GM20000 (cell line): ENCODE results near the gene VGLL4.

Source experiments
- DNase-seq: peaks from one replicate; pipeline ENCODE4 v3.0.0; 2012; ENCODE audit warnings: low spot score
- CTCF ChIP-seq: IDR thresholded peaks from 2 replicates; pipeline ENCODE4 v1.5.1; 2012; ENCODE audit warnings: mild to moderate bottlenecking, control low read depth; ENCODE audit errors: extremely low read depth, missing control alignments

VGLL4 gene

GRCh38 chr3:11566916-11567315 is 76.8 kb downstream of the VGLL4 start:
- DNase-seq: peak; percentile 9

DNA sequence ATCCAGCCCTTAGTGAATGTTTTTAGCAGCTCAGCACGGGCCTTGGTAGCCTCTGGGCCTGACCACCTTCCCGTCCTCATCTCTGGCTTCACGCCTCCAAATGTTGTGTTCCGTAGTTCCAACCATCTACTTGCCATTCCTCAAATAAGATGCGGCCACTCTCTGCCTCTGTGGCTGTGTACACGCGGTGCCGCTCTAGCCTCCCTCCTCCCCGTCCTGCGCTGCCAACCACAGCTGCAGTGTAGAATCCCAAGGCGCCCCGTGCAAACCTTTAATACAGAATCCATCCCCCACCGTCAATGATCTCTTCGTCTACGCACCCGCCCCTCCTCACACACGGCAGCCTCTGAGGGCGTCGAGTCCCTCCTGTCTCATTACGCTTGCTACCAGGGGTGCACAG is 77.2 kb downstream of the VGLL4 start:
- no peak for TF ChIP-seq CTCF

More at GRCh38 chr3:11566916-11567315, 76.8 kb downstream of the VGLL4 start:
- TF ChIP-seq CTCF: no peak

DNA sequence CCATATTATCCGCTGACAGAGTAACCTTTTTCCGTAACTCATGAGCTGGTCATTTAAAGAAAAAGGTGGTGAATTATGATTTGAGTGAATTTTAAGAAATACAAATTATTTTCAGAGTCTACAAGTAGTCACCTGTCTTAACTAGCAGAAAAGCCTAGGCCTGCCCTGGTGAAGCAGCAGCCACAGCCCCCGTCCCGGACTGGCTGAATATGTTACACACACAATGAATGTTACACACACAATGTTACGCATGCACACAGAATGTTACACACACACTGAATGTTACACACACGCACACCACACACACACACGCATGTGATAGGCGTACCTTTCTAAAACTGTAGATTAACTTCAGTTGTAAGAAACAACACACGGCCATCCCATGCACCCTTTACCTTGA is 77.8 kb downstream of the VGLL4 start:
- TF ChIP-seq CTCF: no peak
- DNase-seq: no peak

More for the DNA sequence above, 77.2 kb downstream of the VGLL4 start:
- DNase-seq: no peak

GRCh38 chr3:11565492-11565891 is 78.2 kb downstream of the VGLL4 start:
- peak; percentile 15 for DNase-seq
- no peak for TF ChIP-seq CTCF

DNA sequence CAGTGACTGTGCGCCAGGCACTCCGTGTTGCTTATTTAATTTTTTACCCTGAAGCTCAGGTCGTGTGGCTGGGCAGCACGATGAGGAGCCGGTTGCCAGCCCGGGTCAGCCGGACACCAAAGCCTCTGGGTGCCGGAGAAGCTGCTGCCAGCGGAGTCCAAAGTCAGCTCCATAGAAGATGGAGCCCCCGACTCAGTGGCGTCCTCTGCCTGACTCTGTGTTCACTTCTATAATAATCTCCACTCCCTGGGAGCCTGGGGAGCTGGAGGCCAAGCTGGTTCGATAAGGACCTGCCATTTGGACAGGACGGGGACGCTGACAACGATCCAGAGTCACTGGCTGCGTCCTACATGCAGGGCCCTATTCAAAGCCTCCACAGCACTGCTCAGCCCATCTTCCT is 78.6 kb downstream of the VGLL4 start:
- no peak for TF ChIP-seq CTCF

DNA sequence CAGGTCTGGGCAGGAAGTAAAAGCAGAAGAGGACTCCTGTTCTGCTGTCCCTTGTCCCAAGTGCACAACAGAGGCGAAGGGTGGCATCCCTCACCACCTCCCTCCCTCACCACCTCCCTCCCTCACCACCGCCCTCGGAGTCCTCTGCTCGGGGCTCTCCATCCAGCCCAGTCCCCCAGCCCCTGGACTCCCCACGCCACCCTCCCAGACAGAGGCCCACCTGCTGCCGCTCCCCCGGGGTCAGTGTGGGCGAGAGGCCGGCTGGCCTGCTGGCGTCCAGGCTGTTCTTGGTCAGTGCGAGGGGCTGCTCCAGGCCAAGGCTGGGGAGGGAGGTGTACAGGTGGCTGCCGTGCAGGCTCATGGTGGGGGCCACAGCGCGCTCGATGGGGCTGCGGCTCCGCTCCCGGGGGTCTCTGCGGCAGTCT is 79.1 kb downstream of the VGLL4 start:
- DNase-seq: peak; percentile 13

More for the DNA sequence above, 78.6 kb downstream of the VGLL4 start:
- peak; percentile 21 for DNase-seq

GRCh38 chr3:11563865-11564185 is 79.9 kb downstream of the VGLL4 start:
- no peak for TF ChIP-seq CTCF
- peak; percentile 30 for DNase-seq

More for the DNA sequence above, 79.1 kb downstream of the VGLL4 start:
- TF ChIP-seq CTCF: no peak
